Keratinocyte (primary cell): Measurements from ENCODE around the gene ABCC3. TPM values are rescaled to one million over a fixed set of nuclear protein-coding genes. Genes with fewer than 3 reads are reported as not detected.
"Not testable (repeated sequence)": the region's sequence is repeated elsewhere in the genome, so short reads cannot be mapped to it uniquely, and the experiment has no call there.

Experiments
- DNase-seq: peaks from one replicate; pipeline ENCODE4 v3.0.0-alpha.2; 2011; ENCODE audit warnings: low read depth, missing footprints, low spot score
- FAIRE-seq: peaks from 2 replicates; lab custom pipeline; 2011; peaks lifted over from hg19 to GRCh38; lab: Jason Lieb, UNC
- H2AFZ ChIP-seq: 2 replicates; pipeline ENCODE4 v1.6.0; 2012; ENCODE audit warnings: low read length, control low read depth, inconsistent platforms; ENCODE audit not compliant: control insufficient read depth
- H3K27ac ChIP-seq: 2 replicates; pipeline ENCODE4 v1.5.1; 2011; ENCODE audit warnings: low read length; ENCODE audit not compliant: control insufficient read depth, insufficient read depth
- H3K27me3 ChIP-seq: 3 replicates; pipeline ENCODE4 v1.6.0; 2011; ENCODE audit warnings: low read length; ENCODE audit not compliant: control insufficient read depth, insufficient read depth; ENCODE audit errors: extremely low read depth
- H3K36me3 ChIP-seq, 2 experiments: 2 replicates in 1 of 2; 3 replicates in 1 of 2; pipeline ENCODE4 v1.5.1; 2011; ENCODE audit warnings: low read length in 2 of 2, mild to moderate bottlenecking in 1 of 2; ENCODE audit not compliant: control insufficient read depth in 2 of 2, insufficient read depth in 2 of 2; ENCODE audit errors: extremely low read depth in 1 of 2
- H3K4me1 ChIP-seq: 3 replicates; pipeline ENCODE4 v1.5.1; 2011; ENCODE audit warnings: low read length; ENCODE audit not compliant: control insufficient read depth, insufficient read depth; ENCODE audit errors: extremely low read depth
- H3K4me2 ChIP-seq: 3 replicates; pipeline ENCODE4 v1.6.0; 2011; ENCODE audit warnings: low read depth, low read length; ENCODE audit not compliant: control insufficient read depth, insufficient read depth; ENCODE audit errors: extremely low read depth
- H3K4me3 ChIP-seq, 3 experiments: fragments of 200-600 bp in 1 of 3; sonication (generic) in 1 of 3; 2 replicates in 2 of 3; 3 replicates in 1 of 3; pipeline ENCODE4 v1.5.1; 2011 to 2016; ENCODE audit warnings: low read length in 3 of 3, mild to moderate bottlenecking in 3 of 3, control low read depth in 2 of 3, inconsistent platforms in 1 of 3, low read depth in 1 of 3, mixed read lengths in 1 of 3, mixed run types in 1 of 3, moderate library complexity in 1 of 3; ENCODE audit not compliant: control insufficient read depth in 2 of 3, insufficient read depth in 2 of 3; ENCODE audit errors: extremely low read depth in 1 of 3
- H3K79me2 ChIP-seq: 2 replicates; pipeline ENCODE4 v1.6.0; 2012; ENCODE audit warnings: low read length; ENCODE audit not compliant: control insufficient read depth, insufficient read depth
- H3K9ac ChIP-seq: 3 replicates; pipeline ENCODE4 v1.6.0; 2011; ENCODE audit warnings: low read length; ENCODE audit not compliant: control insufficient read depth, insufficient read depth; ENCODE audit errors: extremely low read depth
- H3K9me1 ChIP-seq: 3 replicates; pipeline ENCODE4 v1.6.0; 2011; ENCODE audit warnings: low read length; ENCODE audit not compliant: control insufficient read depth, insufficient read depth; ENCODE audit errors: extremely low read depth
- H3K9me3 ChIP-seq: 2 replicates; pipeline ENCODE4 v1.5.1; 2012; ENCODE audit warnings: low read depth, low read length; ENCODE audit not compliant: control insufficient read depth
- H4K20me1 ChIP-seq: 3 replicates; pipeline ENCODE4 v1.6.0; 2011; ENCODE audit warnings: low read length; ENCODE audit not compliant: control insufficient read depth, insufficient read depth; ENCODE audit errors: extremely low read depth
- EZH2 ChIP-seq: IDR thresholded peaks from one replicate; pipeline ENCODE4 v1.6.1; 2012; ENCODE audit warnings: inconsistent platforms, mild to moderate bottlenecking, low read length, moderate library complexity
- dilution Hi-C: fragments of 300-500 bp; cut with MboI; formaldehyde crosslinking; loops from one replicate; pipeline ENCODE4 v1.7.0; 2020; ENCODE audit warnings: low sequenced_read_pairs; ENCODE audit not compliant: extremely low pct_ligation_motif_present
- polyA plus RNA-seq, 5 experiments: library from polyadenylated mRNA; depleted of rRNA in 3 of 5; stranded (reverse) in 3 of 5; stranded (forward) in 1 of 5; unstranded in 1 of 5; fragments of >200 nt; gene quantifications; 1 replicate in 1 of 5; 2 replicates in 3 of 5; 3 replicates in 1 of 5; pipeline versions ENCODE4 v1.2.1 to v1.2.3, GENCODE V29; 2011 to 2012; ENCODE audit warnings: missing spikeins in 2 of 5, low read depth in 1 of 5, low replicate concordance in 1 of 5
- TF ChIP-seq, protein P1 (sequence below), 3 experiments: IDR thresholded peaks in 1 of 3; conservative IDR thresholded peaks in 1 of 3; optimal IDR thresholded peaks in 1 of 3; 2 replicates in 2 of 3; 3 replicates in 1 of 3; pipeline versions ENCODE3 to v1.5.1; 2011; ENCODE audit warnings: low read length in 3 of 3, mild to moderate bottlenecking in 3 of 3, moderate library complexity in 2 of 3, control low read depth in 1 of 3, inconsistent platforms in 1 of 3; ENCODE audit not compliant: insufficient read depth in 2 of 3; ENCODE audit errors: extremely low read depth in 1 of 3

ABCC3 gene
- polyA plus RNA-seq, 1 donor (not counting 4 experiments of a cell fraction or from before 2014, with no cell fraction given), result 41.7 TPM

DNA sequence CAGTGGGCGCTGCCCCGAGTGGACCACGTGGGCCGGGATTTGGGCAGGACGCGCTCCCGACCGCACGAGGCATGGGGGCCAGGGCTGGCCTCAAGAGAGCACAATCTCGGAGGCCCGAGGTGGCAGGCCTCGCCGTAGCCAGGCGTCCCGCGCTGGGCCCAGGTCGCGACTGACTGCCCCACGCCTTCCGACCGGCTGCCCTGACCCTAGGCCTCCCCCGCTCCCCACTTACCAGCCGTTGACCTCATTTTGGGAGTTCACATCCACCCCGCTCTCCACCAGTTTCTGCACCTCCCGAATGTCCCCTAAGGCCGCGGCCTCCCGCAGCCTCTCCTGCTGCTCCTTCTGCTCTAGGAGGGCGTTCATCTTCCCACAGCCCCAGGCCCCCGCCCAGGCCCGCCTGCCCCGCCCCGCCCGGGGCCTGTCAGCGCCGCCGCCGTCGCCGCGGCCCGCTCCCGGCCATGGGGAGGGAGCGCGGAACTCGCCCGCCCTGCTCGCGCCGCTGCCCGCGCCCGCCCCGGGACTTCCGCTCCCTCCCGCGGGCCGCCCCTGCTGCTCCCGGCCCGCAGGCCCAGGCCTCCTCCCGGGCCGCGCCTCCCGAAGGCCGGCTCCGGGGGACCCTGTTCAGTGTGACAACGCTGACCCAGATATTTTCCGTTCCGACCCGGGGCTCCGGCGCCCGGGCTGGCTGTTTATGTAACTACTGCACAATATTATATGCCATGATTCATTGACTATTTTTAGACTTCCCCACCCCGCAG is 72.8 kb downstream of the ABCC3 start, which contains the start of gene ANKRD40:
ANKRD40 (minus strand) TSS at position 626 of the 761 bp plus-strand sequence; CDS start at position 366, 260 bp downstream.
- no peaks in the 10 kb centered on the region for H3K9me1 ChIP-seq
- peaks cover 47% of the 10 kb centered on the region for H3K79me2 ChIP-seq
- H3K4me3 ChIP-seq, result peak within 1 kb of the TSS; percentile 64 to 88 (median 79)
- peak within 1 kb of the TSS; percentile 87 for H2AFZ ChIP-seq
- H3K27me3 ChIP-seq, result no peaks in the 10 kb centered on the region
- no peak for DNase-seq
- peak within 1 kb of the TSS; percentile 95 for H3K9ac ChIP-seq
- H3K27ac ChIP-seq, result peak within 1 kb of the TSS; percentile 96
- no peaks in the 10 kb centered on the region for H4K20me1 ChIP-seq
- no peak for FAIRE-seq
- H3K4me1 ChIP-seq, result peaks cover 12% of the 10 kb centered on the region
- dilution Hi-C loops, result no loop called here
- H3K36me3 ChIP-seq, result peaks cover 5 to 12% of the 10 kb centered on the region in 2 experiments
- H3K4me2 ChIP-seq, result peak within 1 kb of the TSS; percentile 92
- TF ChIP-seq EZH2, result no peak
- TF ChIP-seq, protein P1, sequence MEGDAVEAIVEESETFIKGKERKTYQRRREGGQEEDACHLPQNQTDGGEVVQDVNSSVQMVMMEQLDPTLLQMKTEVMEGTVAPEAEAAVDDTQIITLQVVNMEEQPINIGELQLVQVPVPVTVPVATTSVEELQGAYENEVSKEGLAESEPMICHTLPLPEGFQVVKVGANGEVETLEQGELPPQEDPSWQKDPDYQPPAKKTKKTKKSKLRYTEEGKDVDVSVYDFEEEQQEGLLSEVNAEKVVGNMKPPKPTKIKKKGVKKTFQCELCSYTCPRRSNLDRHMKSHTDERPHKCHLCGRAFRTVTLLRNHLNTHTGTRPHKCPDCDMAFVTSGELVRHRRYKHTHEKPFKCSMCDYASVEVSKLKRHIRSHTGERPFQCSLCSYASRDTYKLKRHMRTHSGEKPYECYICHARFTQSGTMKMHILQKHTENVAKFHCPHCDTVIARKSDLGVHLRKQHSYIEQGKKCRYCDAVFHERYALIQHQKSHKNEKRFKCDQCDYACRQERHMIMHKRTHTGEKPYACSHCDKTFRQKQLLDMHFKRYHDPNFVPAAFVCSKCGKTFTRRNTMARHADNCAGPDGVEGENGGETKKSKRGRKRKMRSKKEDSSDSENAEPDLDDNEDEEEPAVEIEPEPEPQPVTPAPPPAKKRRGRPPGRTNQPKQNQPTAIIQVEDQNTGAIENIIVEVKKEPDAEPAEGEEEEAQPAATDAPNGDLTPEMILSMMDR (optimal IDR thresholded peaks at IDR 0.05 in 1 of 3, IDR thresholded peaks at IDR 0.05 in 1 of 3, conservative IDR thresholded peaks at IDR 0.05 in 1 of 3; ENCODE audit: extremely low read depth in 1 of 3, insufficient read depth in 2 of 3, low read length in 3 of 3), result no peak
- H3K9me3 ChIP-seq, result no peaks in the 10 kb centered on the region

DNA sequence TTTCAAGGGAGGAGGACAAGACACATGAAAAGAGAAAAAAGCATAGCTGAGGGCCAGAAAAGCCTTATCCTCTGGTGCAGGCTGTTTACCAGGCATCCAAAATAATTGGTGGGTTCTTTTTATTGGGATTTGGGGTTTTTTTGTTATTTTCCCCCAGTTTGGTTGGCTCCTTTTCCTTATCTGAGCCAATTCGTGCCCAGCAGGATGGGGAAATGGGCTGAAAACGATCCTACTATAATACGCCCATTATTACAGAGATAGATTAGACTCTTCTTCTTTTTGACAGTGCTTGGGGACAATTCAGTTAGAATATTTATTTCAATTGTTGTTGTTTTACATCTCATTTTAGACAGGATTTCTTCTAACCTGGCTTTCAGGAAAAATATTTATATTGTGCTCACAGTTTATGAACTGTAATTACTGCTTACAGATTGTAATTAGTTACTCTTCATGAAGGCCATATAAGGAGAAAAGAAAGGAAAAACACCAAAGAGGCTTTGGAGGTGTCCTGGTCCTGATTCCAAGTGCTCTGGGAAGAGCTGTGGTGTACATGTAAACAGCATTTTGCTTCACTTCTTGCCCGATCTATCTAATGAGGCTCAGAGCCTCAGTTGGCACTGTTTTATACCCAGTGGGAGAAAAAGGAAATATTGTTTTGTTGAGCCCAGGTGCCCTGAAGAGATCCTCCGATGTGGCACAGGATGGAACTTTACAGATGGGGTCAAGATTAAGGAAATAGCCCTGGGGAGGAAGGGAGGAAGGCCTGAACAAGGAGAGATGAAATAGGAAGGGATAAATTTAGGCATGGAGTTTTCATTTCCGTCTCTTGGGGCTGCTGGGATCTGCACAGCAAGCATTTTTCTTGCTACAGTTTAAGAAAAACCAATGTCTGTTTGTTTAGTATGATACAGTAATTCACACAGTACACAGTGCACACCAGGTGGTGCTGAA is 73.6 kb downstream of the ABCC3 start:
- Histone ChIP-seq H3K27me3 (no peaks in the 10 kb centered on the region), H3K9ac (peak overlapping the region; percentile 95), H3K4me2 (peak overlapping the region; percentile 81), H3K4me1 (peaks cover 12% of the 10 kb centered on the region), H3K9me3 (no peaks in the 10 kb centered on the region), H2AFZ (peak overlapping the region; percentile 83), H4K20me1 (no peaks in the 10 kb centered on the region), H3K9me1 (no peaks in the 10 kb centered on the region), H3K27ac (peak overlapping the region; percentile 96), H3K79me2 (peaks cover 38% of the 10 kb centered on the region), H3K4me3 (peak overlapping the region; percentile 64 to 80 (median 79)), H3K36me3 (peaks cover 5 to 7% of the 10 kb centered on the region in 2 experiments)
- dilution Hi-C loops, result no loop called here
- FAIRE-seq (no peak), DNase-seq (no peak)
- TF ChIP-seq, protein P1 (optimal IDR thresholded peaks at IDR 0.05 in 1 of 3, IDR thresholded peaks at IDR 0.05 in 1 of 3, conservative IDR thresholded peaks at IDR 0.05 in 1 of 3; ENCODE audit: extremely low read depth in 1 of 3, insufficient read depth in 2 of 3, low read length in 3 of 3), result no peak
- no peak for TF ChIP-seq EZH2

DNA sequence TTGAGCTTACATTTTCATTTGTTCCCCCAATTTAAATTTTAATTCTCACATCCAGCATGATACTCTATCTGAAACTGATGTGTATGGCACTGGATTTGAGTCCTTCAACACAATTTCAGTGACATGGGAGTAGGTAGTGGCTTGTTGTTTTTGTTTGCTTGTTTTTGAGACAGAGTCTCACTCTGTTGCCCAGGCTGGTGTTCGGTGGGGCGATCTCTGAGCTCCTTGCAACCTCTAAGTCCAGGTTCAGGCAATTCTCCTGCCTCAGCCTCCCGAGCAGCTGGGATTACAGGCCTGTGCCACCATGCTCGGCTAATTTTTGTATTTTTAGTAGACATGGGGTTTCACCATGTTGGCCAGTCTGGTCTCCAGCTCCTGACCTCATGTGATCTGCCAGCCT is 74.4 kb downstream of the ABCC3 start:
- peaks cover 32% of the 10 kb centered on the region for H3K79me2 ChIP-seq
- peak overlapping the region; percentile 96 for H3K27ac ChIP-seq
- H3K9ac ChIP-seq, result peak overlapping the region; percentile 95
- FAIRE-seq, H3K9me1 ChIP-seq, H3K9me3 ChIP-seq, H3K27me3 ChIP-seq, H3K36me3 ChIP-seq, dilution Hi-C loops, DNase-seq, H4K20me1 ChIP-seq: not testable (repeated sequence)
- H3K4me3 ChIP-seq, result peak overlapping the region in 1 of 3 experiments; percentile 3
- H3K4me2 ChIP-seq, result peak overlapping the region; percentile 81
- H2AFZ ChIP-seq, result peak overlapping the region; percentile 83
- peaks cover 12% of the 10 kb centered on the region for H3K4me1 ChIP-seq
